Stimulated activated CD8-positive, alpha-beta memory T cell treated with anti-CD3 and anti-CD28 coated beads, Interleukin-15, amount 100 ng/mL, for 1 hour (primary cell): ENCODE data around the gene GPRC5C.

Experiments
- DNase-seq: peaks from one replicate; pipeline ENCODE4 v3.0.0-alpha.2; 2020; ENCODE audit warnings: low read depth

Gene GPRC5C

GRCh38 chr17:74407384-74407783 lies 24.5 kb upstream of the GPRC5C start:
- DNase-seq = no peak

GRCh38 chr17:74408262-74408661 lies 23.6 kb upstream of the GPRC5C start:
- no peak for DNase-seq

GRCh38 chr17:74408815-74409214 lies 23.1 kb upstream of the GPRC5C start:
- no peak for DNase-seq

- DNase-seq = no peak
Observed at GRCh38 chr17:74410001-74410443, 21.9 kb upstream of the GPRC5C start.

- no peak for DNase-seq
Observed at GRCh38 chr17:74412581-74412980, 19.3 kb upstream of the GPRC5C start.

- DNase-seq = no peak
Observed at GRCh38 chr17:74413491-74413890, 18.4 kb upstream of the GPRC5C start.

- no peak for DNase-seq
Observed at GRCh38 chr17:74414510-74414909, 17.4 kb upstream of the GPRC5C start.

GRCh38 chr17:74415608-74416396 lies 16.1 kb upstream of the GPRC5C start:
- DNase-seq = no peak

- DNase-seq = no peak
Observed at GRCh38 chr17:74417178-74418045, 14.5 kb upstream of the GPRC5C start.

GRCh38 chr17:74419928-74420411 lies 11.9 kb upstream of the GPRC5C start:
- no peak for DNase-seq

- no peak for DNase-seq
Observed at GRCh38 chr17:74424117-74424516, 7.8 kb upstream of the GPRC5C start.

GRCh38 chr17:74424657-74425056 lies 7.2 kb upstream of the GPRC5C start:
- DNase-seq = no peak

GRCh38 chr17:74426551-74427047 lies 5.3 kb upstream of the GPRC5C start:
- DNase-seq = no peak

GRCh38 chr17:74427048-74427762 lies 4.7 kb upstream of the GPRC5C start:
- no peak for DNase-seq

- DNase-seq = no peak
Observed at GRCh38 chr17:74427763-74428153, 4.1 kb upstream of the GPRC5C start.

- DNase-seq = no peak
Observed at GRCh38 chr17:74429604-74430384, 2.1 kb upstream of the GPRC5C start.

- no peak for DNase-seq
Observed at GRCh38 chr17:74430385-74430705, 1.5 kb upstream of the GPRC5C start.

- no peak for DNase-seq
Observed at GRCh38 chr17:74430706-74431567, 951 bp upstream of the GPRC5C start.

GRCh38 chr17:74432424-74432690 lies 469 bp downstream of the GPRC5C start:
- DNase-seq = no peak

- DNase-seq = no peak
Observed at GRCh38 chr17:74432766-74433391, 991 bp downstream of the GPRC5C start.
